Middle frontal gyrus (tissue), 1 donor: ENCODE measurements around the gene CYSRT1.
"Not testable (repeated sequence)": the region's sequence is repeated elsewhere in the genome, so short reads cannot be mapped to it uniquely, and the experiment has no call there.

Experiments
- DNase-seq: peaks from one replicate; pipeline ENCODE4 v3.0.0-alpha.2; 2015; ENCODE audit warnings: low spot score; ENCODE audit errors: extremely low spot score

The CYSRT1 gene

GRCh38 chr9:137236936-137237421, 12.0 kb downstream of the CYSRT1 start:
- no peak for DNase-seq

GRCh38 chr9:137237759-137238726, 13.1 kb downstream of the CYSRT1 start:
- DNase-seq: no peak

- DNase-seq: not testable (repeated sequence)
Observed at GRCh38 chr9:137239541-137240200, 14.7 kb downstream of the CYSRT1 start.

GRCh38 chr9:137240318-137240840, 15.4 kb downstream of the CYSRT1 start:
- DNase-seq: peak; percentile 40

GRCh38 chr9:137240841-137241489, 16.0 kb downstream of the CYSRT1 start, which contains the start of gene TUBB4B:
Gene TUBB4B, plus strand, starts transcription at chr9:137241287. Its CDS starts 74 bp downstream, at chr9:137241361.
- DNase-seq: peak; percentile 98

- DNase-seq: no peak
Observed at GRCh38 chr9:137241490-137242268, 16.7 kb downstream of the CYSRT1 start.

GRCh38 chr9:137242269-137243203, 17.6 kb downstream of the CYSRT1 start:
- no peak for DNase-seq

GRCh38 chr9:137243266-137243625, 18.3 kb downstream of the CYSRT1 start:
- not testable (repeated sequence) for DNase-seq

- DNase-seq: no peak
Observed at GRCh38 chr9:137243626-137244485, 18.9 kb downstream of the CYSRT1 start.

- no peak for DNase-seq
Observed at GRCh38 chr9:137244486-137245449, 19.8 kb downstream of the CYSRT1 start.

GRCh38 chr9:137245450-137246421, 20.8 kb downstream of the CYSRT1 start:
- DNase-seq: no peak

- no peak for DNase-seq
Observed at GRCh38 chr9:137247135-137247915, 22.4 kb downstream of the CYSRT1 start.

- no peak for DNase-seq
Observed at GRCh38 chr9:137247916-137248175, 22.9 kb downstream of the CYSRT1 start.

GRCh38 chr9:137250329-137251193, 25.6 kb downstream of the CYSRT1 start:
- no peak for DNase-seq

- no peak for DNase-seq
Observed at GRCh38 chr9:137251194-137251461, 26.2 kb downstream of the CYSRT1 start, which contains the start of gene STPG3. Gene STPG3, plus strand, starts transcription at chr9:137251286. Its CDS starts 1 bp downstream, at chr9:137251287.
